GM12891 (cell line): Measurements from ENCODE around the gene PHEX.

Source experiments
- POLR2A ChIP-seq: IDR thresholded peaks from 2 replicates; pipeline ENCODE4 v1.6.1; 2011; ENCODE audit warnings: low read depth, low read length, control low read depth
- POLR2AphosphoS5 ChIP-seq: IDR thresholded peaks from 2 replicates; pipeline ENCODE4 v1.6.1; 2011; ENCODE audit warnings: low read depth, low read length, control low read depth
- POU2F2 ChIP-seq: IDR thresholded peaks from 2 replicates; pipeline ENCODE4 v1.6.1; 2011; ENCODE audit warnings: low read depth, mild to moderate bottlenecking, control low read depth, low read length, moderate library complexity
- TAF1 ChIP-seq: IDR thresholded peaks from 2 replicates; pipeline ENCODE4 v1.6.1; 2011; ENCODE audit warnings: low read depth, low read length, control low read depth

DNA sequence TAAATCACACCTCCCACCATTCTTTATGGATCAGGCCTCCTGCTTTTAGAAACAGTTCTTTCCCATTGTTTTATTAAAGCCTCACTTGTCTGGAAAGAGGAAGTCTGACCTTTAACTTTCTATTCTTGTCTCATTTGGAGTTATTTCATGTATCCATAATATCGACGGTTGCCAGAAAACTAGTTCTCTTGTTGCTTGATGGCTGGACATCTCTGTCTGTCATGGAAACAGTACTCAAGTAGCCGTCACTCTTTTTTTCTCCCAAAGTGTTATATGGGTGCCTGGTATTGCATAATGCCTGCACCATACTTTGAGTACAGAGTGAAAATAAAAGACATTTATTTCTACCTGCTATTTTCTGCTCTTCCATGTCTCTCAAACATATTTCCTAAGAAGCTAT is 61.4 kb downstream of the PHEX start:
- no peak for TF ChIP-seq POLR2A
- no peak for TF ChIP-seq POLR2AphosphoS5
- TF ChIP-seq TAF1, result no peak
- TF ChIP-seq POU2F2, result no peak
